Skeletal muscle satellite cell (primary cell): ENCODE measurements around the gene RANGAP1. TPM values are rescaled to one million over a fixed set of nuclear protein-coding genes. Genes with fewer than 3 reads are reported as not detected.

Source experiments
- H3K27me3 ChIP-seq: 2 replicates; pipeline ENCODE4 v1.7.0; 2013; ENCODE audit warnings: low read length; ENCODE audit not compliant: control insufficient read depth, insufficient read depth
- H3K36me3 ChIP-seq: 2 replicates; pipeline ENCODE4 v1.7.0; 2013; ENCODE audit warnings: mild to moderate bottlenecking, control low read depth, low read length; ENCODE audit not compliant: insufficient read depth
- H3K4me1 ChIP-seq: 2 replicates; pipeline ENCODE4 v1.7.0; 2013; ENCODE audit warnings: low read length; ENCODE audit not compliant: control insufficient read depth, insufficient read depth
- H3K4me2 ChIP-seq: 2 replicates; pipeline ENCODE4 v1.7.0; 2013; ENCODE audit warnings: mild to moderate bottlenecking, low read length
- H3K4me3 ChIP-seq: 2 replicates; pipeline ENCODE4 v1.7.0; 2013; ENCODE audit warnings: low read length
- H3K9ac ChIP-seq: 2 replicates; pipeline ENCODE4 v1.7.0; 2013; ENCODE audit warnings: mild to moderate bottlenecking, low read depth, low read length, moderate library complexity
- H3K9me3 ChIP-seq: replicated peaks from 2 replicates; pipeline ENCODE4 v1.7.0; 2013; ENCODE audit warnings: mild to moderate bottlenecking, control low read depth, low read length
- small RNA-seq: library from RNA; depleted of rRNA; stranded (forward); fragments of <200 nt; gene quantifications from one replicate; pipeline ENCODE3, GENCODE V24; 2012

The RANGAP1 gene

DNA sequence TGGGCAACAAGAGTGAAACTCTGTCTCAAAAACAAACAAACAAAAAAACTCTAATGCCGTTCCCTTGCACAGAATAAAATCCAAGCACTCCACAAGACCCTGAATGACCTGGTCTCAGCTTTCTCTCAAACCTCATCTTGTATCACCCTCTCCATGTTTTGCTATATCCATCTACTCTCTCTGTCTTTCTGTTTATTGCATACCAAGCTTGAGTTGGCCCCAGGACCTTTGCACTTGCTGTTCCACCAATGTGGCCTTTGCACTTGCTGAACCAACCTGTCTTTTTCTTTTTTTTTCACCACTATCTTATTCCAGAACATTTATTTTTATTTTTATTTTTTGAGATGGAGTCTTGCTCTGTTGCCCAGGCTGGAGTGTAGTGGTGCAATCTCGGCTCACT lies 82.9 kb downstream of the RANGAP1 start:
- peaks cover 5% of the 10 kb centered on the region for H3K4me1 ChIP-seq
- H3K4me3 ChIP-seq: no peak overlapping the region
- H3K27me3 ChIP-seq: no peaks in the 10 kb centered on the region
- no peak overlapping the region for H3K9ac ChIP-seq
- no peaks in the 10 kb centered on the region for H3K36me3 ChIP-seq
- H3K9me3 ChIP-seq: no peaks in the 10 kb centered on the region
- H3K4me2 ChIP-seq: no peak overlapping the region

DNA sequence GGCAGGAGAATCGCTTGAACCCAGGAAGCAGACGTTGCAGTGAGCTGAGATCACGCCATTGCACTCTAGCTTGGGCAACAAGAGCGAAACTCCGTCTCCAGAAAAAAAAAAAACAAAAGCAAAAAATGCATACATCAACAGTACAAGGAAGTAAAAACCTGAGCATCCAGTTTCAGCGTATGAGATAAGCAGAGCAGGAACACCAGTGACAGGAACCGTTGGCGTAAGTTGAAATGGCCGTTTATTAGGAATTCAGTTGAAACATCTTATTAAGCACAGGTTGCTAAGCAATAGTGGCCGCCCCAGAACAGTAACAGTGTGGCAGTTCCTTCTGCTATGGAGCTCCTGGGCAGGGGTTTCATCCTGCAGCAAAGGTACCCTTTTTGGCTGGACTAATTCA lies 84.8 kb downstream of the RANGAP1 start:
- Histone ChIP-seq H3K4me1 (peaks cover 13% of the 10 kb centered on the region), H3K36me3 (no peaks in the 10 kb centered on the region), H3K9ac (no peak overlapping the region), H3K4me3 (no peak overlapping the region), H3K4me2 (no peak overlapping the region), H3K9me3 (no peaks in the 10 kb centered on the region), H3K27me3 (peaks cover 7% of the 10 kb centered on the region)

DNA sequence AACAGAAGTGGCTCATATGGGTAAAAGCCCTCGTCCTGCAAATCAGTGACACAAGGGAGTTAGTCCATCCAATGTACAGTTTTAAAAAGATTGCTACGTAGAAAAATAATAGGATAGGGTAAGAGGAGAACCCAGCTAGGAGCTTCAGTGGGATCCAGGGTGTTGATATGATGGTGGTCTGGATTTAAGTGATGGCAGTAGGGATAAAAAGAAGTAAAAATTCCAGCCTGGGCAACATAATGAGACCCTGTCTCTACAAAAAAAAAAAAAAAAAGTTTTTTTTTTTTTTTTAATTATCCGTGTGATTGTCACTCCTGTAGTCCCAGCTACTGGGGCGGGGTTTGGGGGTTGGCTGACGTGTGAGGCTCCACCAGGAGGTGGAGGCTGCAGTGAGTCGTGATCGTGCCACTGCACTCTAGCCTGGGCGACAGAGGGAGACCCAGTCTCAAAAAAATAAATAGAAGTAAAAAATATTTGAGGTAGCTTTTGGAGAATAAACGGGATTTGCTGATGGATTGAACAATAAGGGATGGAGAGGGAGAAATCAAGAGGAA lies 87.9 kb downstream of the RANGAP1 start:
- Histone ChIP-seq H3K9ac (peak overlapping the region; percentile 31), H3K27me3 (peaks cover 7% of the 10 kb centered on the region), H3K36me3 (no peaks in the 10 kb centered on the region), H3K4me1 (peaks cover 11% of the 10 kb centered on the region), H3K4me2 (peak overlapping the region; percentile 97), H3K4me3 (peak overlapping the region; percentile 95), H3K9me3 (no peaks in the 10 kb centered on the region)

DNA sequence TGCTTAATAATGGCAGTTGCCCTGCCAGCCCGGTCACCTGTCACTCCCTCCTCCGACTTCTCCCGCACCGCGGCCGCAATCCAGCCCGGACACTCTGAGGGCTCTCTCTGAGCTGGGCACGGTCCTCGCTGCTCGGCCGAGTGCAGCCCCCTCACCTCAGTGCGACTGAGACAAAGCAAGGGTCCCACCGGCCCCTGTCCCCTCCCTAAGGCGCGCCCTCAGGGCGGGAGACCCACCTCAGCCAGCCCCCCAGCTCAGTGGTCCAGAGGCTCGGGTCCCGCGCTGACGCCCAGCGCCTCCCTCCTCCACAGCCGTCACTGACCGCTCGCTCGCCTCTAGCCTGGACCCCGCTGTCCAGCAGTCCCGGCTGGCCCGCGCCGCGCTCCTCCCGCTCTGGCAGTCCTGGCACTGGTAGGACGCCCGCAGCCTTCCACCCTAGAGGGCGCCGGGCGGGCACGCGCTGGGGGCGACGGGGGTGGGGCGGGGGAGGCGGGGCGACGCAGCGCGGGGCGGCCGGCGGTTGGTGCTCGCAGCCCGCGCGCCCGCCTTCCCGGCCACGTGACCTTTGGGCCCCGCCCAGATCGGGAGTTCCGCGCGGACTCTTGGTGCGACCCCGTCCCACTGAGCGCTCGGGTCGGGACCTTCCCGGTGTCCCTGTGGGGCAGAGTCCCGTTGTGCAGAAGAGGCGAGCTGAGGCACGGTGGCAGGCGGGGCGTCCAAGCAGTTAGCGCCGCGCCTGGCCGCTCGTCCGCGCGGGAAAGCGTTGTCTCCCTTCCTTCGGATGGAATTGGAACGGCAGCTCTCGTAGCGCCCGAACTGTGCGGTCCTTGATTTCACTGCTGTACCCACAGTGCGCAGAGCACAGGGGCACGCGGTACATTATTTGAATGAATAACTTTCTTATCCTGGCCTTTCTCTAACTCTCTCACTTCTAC lies 88.7 kb downstream of the RANGAP1 start:
- Histone ChIP-seq H3K9ac (peak overlapping the region; percentile 31), H3K9me3 (no peaks in the 10 kb centered on the region)

More for the DNA sequence above, 88.7 kb downstream of the RANGAP1 start:
- Histone ChIP-seq H3K4me1 (peaks cover 11% of the 10 kb centered on the region), H3K4me3 (peak overlapping the region; percentile 95), H3K36me3 (no peaks in the 10 kb centered on the region), H3K4me2 (peak overlapping the region; percentile 97), H3K27me3 (peaks cover 7% of the 10 kb centered on the region)

Small RNA genes lying within 50 kb of the gene (small RNA-seq; reads per million reads assigned to genes)
- not detected for gene MIR6889
